Superior temporal gyrus (tissue), 1 donor: ENCODE data around the gene FMO2.

Experiments
- DNase-seq: peaks from one replicate; pipeline ENCODE4 v3.0.0-alpha.2; 2016; ENCODE audit errors: extremely low spot score

The FMO2 gene

GRCh38 chr1:171185091-171185490 is at the start of gene FMO2:
Gene FMO2, plus strand, starts transcription at chr1:171185300. Its CDS starts 414 bp downstream, at chr1:171185714.
- no peak for DNase-seq

GRCh38 chr1:171137580-171137979 is 47.5 kb upstream of the FMO2 start:
- no peak for DNase-seq

GRCh38 chr1:171138980-171139379 is 46.1 kb upstream of the FMO2 start:
- DNase-seq: no peak

- DNase-seq: no peak
Measured at GRCh38 chr1:171139890-171140289, 45.2 kb upstream of the FMO2 start.

GRCh38 chr1:171140401-171140800 is 44.7 kb upstream of the FMO2 start:
- DNase-seq: no peak

GRCh38 chr1:171140956-171141687 is 44.0 kb upstream of the FMO2 start:
- no peak for DNase-seq

GRCh38 chr1:171141688-171142415 is 43.2 kb upstream of the FMO2 start:
- DNase-seq: no peak

GRCh38 chr1:171142416-171143385 is 42.4 kb upstream of the FMO2 start:
- peak; percentile 24 for DNase-seq

GRCh38 chr1:171150156-171150555 is 34.9 kb upstream of the FMO2 start:
- DNase-seq: no peak

GRCh38 chr1:171152549-171152948 is 32.6 kb upstream of the FMO2 start:
- no peak for DNase-seq

GRCh38 chr1:171155484-171155883 is 29.6 kb upstream of the FMO2 start:
- DNase-seq: no peak

GRCh38 chr1:171158096-171158495 is 27.0 kb upstream of the FMO2 start:
- no peak for DNase-seq

GRCh38 chr1:171158551-171158950 is 26.5 kb upstream of the FMO2 start:
- DNase-seq: no peak

- no peak for DNase-seq
Measured at GRCh38 chr1:171159148-171159547, 26.0 kb upstream of the FMO2 start.

GRCh38 chr1:171160211-171160610 is 24.9 kb upstream of the FMO2 start:
- no peak for DNase-seq

- no peak for DNase-seq
Measured at GRCh38 chr1:171160639-171161354, 24.3 kb upstream of the FMO2 start.

- DNase-seq: no peak
Measured at GRCh38 chr1:171161431-171161830, 23.7 kb upstream of the FMO2 start.

- no peak for DNase-seq
Measured at GRCh38 chr1:171166361-171166760, 18.7 kb upstream of the FMO2 start.

GRCh38 chr1:171167785-171168184 is 17.3 kb upstream of the FMO2 start:
- no peak for DNase-seq

GRCh38 chr1:171172471-171172870 is 12.6 kb upstream of the FMO2 start:
- no peak for DNase-seq

GRCh38 chr1:171173069-171173468 is 12.0 kb upstream of the FMO2 start:
- DNase-seq: no peak
